Measurements from ENCODE around the gene KAZN.

DNA sequence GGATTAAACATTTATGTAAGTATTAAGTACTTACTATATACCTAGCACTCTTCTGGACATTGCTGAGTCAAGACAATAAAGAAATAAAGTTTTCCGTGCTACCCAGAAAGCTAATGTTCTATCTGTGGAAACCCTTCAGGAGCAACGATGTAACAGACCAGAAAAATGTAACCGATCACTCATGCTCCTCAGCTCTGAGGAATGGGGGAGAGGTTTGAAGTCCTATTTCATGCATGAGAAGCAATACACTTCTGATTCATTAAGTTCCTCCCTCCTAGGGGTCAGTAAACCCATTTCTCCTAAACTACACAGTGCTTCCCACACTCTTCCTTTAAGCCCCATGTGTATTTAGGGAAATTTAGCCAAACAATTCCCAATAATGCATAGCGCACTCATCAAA, 25.6 kb upstream of the KAZN start:
- TF ChIP-seq POLR2A (IDR thresholded peaks at IDR 0.05) (no peak), POLR2AphosphoS5 (IDR thresholded peaks at IDR 0.05) (no peak)
- TF ChIP-seq, protein P1, sequence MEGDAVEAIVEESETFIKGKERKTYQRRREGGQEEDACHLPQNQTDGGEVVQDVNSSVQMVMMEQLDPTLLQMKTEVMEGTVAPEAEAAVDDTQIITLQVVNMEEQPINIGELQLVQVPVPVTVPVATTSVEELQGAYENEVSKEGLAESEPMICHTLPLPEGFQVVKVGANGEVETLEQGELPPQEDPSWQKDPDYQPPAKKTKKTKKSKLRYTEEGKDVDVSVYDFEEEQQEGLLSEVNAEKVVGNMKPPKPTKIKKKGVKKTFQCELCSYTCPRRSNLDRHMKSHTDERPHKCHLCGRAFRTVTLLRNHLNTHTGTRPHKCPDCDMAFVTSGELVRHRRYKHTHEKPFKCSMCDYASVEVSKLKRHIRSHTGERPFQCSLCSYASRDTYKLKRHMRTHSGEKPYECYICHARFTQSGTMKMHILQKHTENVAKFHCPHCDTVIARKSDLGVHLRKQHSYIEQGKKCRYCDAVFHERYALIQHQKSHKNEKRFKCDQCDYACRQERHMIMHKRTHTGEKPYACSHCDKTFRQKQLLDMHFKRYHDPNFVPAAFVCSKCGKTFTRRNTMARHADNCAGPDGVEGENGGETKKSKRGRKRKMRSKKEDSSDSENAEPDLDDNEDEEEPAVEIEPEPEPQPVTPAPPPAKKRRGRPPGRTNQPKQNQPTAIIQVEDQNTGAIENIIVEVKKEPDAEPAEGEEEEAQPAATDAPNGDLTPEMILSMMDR (IDR thresholded peaks at IDR 0.05 in 8 of 11, conservative IDR thresholded peaks at IDR 0.05 in 3 of 11) = no peak
